CD4-positive, alpha-beta T cell treated with Interleukin-15 for 4 hours (primary cell): ENCODE results near the gene PIK3R1.
"Not testable (repeated sequence)": the region's sequence is repeated elsewhere in the genome, so short reads cannot be mapped to it uniquely, and the experiment has no call there.

Source experiments
- DNase-seq: peaks from one replicate; pipeline ENCODE4 v3.0.0-alpha.2; 2020; ENCODE audit warnings: low spot score

The PIK3R1 gene

DNA sequence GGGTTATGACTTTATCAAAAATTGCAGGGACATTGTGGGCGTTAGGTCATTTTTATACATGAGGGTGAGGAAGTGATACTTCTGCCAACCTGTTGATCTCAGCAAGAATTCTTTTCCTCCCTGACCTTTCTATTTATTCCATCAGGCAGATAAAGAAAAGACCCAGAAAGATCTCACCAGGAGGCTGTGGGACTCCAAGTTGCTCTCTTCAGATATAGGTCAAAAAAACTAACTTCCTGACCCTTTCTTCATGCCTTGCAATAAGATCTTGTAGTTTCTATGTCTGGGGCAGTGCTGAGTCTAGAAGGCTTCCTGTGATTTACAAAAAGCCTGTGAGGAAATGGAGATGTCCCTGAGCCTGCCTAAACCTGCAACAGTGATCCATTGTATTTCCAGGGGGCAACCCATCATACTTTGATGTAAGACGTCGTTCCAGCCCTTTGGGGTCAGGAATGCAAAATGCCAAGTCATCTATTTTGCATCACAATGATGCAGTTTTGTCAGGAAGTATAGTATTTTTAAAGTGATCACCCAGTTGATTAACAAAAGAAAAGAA lies 22.0 kb upstream of the PIK3R1 start:
- no peak for DNase-seq

DNA sequence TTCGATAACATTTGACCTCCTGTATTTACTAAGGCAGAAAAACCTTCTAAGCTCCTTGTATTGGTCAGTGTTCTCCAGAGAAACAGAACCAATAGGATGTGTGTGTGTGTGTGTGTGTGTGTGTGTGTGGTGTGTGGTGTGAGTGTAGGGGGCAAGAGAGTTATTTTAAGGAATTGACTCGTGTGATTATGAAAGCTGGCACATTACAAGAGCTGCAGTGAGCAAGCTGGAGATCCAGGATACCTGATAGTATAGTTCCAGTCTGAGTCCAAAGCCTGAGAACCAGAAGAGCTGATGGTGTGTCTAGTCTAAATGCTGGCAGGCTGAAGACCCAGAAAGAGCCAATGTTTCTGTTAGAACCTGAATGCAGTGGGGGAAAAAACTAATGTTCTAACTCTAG lies 21.2 kb upstream of the PIK3R1 start:
- no peak for DNase-seq

GRCh38 chr5:68195137-68195536 lies 20.4 kb upstream of the PIK3R1 start:
- DNase-seq = no peak

GRCh38 chr5:68196876-68197275 lies 18.7 kb upstream of the PIK3R1 start:
- no peak for DNase-seq

DNA sequence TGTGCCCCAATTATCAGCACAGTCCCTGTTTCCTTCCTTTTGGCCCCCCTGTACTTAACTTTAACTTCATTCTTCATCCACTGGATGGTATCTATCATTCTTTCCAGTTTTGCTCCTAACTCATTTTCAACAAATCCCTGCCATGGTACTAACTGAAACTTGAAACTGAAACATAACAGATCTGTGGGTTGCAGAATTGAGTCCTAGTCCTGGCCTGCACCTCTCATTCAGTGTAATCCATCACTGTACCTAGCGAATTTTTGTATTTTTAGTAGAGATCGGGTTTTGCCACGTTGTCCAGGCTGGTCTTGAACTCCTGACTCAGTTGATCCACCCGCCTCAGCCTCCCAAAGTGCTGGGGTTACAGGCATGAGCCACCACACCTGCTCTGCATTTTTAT lies 15.3 kb upstream of the PIK3R1 start:
- no peak for DNase-seq

DNA sequence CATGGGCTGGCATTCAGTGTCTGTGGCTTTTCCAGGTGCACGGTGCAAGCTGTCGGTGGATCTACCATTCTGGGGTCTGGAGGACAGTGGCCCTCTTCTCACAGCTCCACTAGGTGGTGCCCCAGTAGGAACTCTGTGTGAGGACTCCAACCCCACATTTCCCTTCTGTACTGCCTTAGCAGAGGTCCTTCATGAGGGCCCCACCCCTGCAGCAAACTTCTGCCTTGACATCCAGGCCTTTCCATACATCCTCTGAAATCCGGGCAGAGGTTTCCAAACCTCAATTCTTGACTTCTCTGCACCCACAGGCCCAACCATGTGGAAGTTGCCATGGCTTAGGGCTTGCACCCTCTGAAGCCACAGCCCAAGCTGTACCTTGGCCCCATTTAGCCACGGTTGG lies 4.9 kb upstream of the PIK3R1 start:
- not testable (repeated sequence) for DNase-seq

DNA sequence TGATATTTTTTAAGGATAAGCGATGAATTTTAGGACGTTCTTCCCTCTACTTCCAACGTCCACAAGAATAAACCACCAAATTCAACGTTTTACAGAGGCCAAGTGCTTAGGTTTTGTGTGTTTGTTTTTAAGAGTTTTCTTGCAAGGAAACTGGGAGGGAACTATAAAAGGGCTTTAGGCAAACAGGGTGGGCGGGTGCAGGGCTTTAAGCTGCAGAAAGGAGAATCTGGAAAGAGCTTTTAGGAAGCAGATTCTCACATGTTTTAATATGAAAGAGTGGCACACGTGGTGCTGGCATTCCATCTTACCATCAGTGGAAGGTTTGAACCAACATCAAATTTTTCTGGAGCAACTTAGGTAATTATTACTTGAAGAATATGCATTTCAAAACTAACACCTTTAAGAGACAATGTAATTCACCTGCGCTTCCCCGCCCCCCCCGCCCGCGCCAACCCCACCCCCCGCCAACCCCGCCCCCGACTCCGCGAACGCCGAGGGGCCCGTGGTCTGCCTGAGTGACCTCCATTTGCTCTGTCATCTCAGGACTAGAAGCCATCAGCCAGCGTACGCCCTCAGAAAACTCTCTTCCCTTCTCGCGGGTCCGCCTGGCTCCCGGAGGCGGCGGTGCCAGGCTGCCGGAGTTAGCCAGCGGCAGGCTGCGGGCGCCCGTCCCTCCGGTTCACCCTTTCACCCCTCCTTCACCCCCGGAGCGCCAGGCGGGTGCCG lies 911 bp upstream of the PIK3R1 start:
- no peak for DNase-seq

- no peak for DNase-seq
These were observed 315 bp downstream of the PIK3R1 start for GRCh38 chr5:68215898-68216244.

DNA sequence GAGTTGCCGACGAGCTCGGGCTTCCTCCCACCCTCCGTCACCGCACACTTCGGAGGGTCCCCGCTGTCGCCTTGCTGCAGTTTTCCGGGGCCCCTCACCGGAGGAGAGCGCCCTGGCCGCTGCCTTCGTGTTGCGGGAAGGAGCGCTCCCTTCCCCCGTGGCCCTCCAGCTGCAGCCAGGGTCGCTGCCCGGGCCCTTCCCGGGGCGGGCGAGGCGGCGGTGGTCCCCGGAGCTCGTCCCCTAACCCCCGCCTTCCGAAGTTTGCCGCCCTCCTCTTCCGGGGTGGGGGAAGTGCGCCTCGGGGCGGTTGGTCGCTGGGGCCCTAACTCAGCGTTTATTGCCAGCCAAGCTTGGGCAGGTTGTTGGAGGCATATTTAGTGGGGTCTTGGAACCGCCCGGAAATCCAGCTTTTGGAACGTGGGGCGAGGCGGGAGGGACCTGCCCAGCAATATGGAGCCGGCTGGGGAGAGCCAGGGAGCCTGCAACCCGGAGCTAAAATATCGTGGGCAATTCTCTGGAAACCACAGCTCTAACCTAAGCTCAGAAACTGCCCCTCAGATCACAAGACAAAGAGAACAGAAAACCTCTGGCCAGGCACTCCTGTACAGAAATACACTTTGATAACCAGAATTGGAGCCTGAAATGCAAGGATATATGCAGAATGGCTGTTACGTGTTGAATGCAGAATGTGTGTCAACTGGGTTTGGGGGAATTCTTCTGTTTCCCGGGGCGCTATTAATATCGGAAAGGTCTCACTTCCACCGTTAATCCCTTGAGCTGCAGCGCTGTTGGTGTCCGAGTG lies 890 bp downstream of the PIK3R1 start:
- peak; percentile 43 for DNase-seq

GRCh38 chr5:68217047-68217355 lies 1.4 kb downstream of the PIK3R1 start:
- no peak for DNase-seq

- no peak for DNase-seq
These were observed 2.0 kb downstream of the PIK3R1 start for GRCh38 chr5:68217528-68217927.

DNA sequence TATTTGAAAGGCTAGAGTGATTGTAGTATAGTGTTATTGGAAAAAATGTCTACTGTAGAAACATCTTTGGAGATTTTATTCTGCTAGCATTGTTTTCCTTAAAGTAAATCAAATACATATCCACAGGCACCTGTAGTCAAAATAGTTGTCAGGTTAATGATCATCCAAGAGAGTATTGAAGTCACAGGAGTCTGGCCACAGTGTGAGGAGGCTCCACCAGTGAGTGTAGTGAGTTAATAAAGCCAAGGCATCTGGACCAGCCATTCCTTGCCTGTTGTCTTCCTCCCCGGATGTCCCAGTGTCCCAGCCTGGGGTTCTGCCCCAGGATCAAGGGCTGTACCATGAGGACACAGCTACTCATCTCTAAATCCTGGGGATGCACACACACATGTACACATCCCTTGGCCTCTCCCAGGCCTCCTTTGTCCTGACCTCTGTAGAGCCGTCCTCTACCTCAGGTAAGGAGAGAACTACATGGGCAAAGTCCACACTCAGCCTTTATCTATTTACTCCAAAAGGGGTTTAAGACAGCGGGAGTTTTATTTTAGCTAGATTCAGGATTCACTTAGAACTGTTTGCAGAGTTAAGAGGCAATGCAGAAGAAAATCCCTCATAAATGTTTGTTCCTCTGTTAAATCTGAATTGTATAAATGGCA lies 3.7 kb downstream of the PIK3R1 start:
- no peak for DNase-seq

DNA sequence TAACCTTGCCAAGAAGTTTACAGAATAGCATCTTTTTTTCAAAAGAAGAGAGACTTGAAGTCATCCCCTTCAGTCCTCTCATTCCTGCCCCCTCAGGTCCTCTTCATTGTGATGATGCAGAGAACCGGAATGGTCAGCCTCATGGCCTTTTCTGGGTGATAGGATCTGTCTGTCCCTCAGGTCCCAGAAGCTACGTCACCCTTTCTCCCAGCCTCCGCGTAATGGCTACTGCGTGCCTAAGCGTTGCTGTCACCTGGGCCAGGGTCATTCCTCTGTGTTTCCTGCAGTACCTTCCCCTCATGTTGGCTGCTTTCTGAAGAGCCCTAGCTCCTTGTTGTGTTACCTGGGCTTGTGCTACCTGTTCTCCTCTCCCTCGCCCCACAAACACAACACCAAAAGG lies 4.7 kb downstream of the PIK3R1 start:
- no peak for DNase-seq

DNA sequence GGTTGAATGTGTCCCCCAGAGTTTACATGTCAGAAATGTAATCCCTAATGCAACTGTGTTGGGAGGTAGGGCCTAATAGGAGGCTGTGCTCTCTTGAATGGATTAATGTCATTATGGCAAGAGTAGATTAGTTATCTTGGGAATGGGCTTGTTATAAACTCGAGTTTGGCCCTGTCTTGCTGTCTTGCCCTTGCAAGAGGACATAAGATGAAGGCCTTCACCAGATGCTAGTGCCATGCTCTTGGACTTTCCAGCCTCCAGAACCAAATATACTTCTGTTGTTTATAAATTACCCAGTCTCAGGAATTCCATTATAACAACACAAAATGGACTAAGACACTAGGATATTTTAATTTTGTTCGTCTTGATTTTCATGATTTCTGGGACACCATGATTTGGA lies 5.4 kb downstream of the PIK3R1 start:
- no peak for DNase-seq

DNA sequence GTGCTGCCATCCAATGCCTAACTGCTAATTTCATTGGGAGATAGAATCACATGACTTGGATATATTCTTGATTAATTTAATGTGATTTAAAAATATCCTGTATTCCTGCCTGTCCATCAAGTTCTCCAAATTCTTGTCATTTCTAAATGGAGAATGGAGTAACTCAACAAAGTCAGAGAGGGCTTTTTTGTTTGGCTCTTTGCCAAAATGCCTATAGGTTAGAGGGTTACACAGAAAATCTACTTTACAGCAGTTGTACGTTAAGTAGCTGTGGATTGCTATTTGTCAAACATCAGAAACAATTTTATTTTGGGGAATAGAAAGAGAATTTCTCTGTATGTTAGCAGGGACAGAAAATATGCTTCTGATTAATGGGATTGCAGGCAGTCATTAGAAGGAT lies 5.9 kb downstream of the PIK3R1 start:
- DNase-seq = no peak

DNA sequence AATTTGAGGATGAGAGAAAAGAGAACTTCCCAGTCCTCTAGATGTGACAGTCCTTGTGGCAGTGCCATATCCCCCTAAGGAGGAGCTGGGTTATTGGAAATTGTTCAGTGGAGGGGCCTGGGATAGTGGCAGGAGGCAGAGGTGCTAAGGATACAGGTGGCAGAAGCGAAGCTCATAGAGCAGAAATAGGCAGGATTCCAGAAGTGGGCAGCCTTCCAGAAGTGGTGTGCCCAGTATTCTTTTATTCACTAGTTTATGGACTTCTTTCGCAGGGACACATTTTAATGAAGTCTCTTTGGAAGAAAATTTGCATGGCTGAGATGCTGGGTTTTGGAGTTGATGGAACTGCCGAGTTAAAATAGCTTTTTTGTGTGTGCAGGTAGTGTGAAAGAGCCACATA lies 6.8 kb downstream of the PIK3R1 start:
- DNase-seq = no peak

DNA sequence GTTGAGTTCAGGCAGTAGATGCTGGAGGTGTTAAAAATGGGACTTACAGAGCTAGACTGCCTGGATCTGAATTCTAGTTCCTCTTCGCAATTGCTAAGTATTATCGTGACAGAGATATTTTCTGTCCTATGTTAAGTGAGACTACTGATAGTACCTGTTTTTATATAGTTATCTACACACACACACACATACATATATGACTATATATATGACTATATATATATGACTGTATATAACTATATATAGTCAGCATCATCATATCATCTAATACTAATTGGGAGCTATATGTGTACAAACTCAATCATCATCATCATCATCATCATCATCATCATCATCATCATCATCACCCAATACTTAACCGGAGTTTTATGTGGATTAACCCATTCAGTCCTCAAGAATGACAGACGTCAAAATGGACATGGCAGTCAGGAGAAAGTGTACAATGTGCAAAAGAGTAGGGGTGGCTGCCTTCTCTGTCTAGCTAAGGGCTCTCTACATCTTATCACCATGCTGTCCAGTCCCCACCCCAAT lies 7.3 kb downstream of the PIK3R1 start:
- no peak for DNase-seq

DNA sequence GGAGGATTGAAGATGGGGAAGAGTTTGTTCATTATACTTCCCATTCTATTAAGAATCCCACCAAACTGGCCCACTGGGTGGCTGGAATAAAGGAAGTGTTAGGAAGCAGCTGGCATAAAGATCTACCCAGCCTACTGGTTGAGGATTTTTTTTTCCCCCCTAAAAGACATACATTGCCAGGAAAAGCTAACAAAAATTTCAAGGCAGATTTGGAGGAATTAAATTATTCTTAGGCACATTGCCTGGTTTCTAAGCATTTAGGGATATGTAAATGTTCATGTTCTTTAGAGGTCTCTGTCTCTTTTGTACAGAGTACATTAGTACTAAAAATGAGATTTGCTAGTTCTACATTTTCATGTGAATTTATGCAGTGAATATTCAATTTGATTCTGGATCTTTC lies 8.3 kb downstream of the PIK3R1 start:
- no peak for DNase-seq

GRCh38 chr5:68224509-68225187 lies 9.1 kb downstream of the PIK3R1 start:
- DNase-seq = no peak

- DNase-seq = no peak
These were observed 9.8 kb downstream of the PIK3R1 start for GRCh38 chr5:68225188-68225910.

DNA sequence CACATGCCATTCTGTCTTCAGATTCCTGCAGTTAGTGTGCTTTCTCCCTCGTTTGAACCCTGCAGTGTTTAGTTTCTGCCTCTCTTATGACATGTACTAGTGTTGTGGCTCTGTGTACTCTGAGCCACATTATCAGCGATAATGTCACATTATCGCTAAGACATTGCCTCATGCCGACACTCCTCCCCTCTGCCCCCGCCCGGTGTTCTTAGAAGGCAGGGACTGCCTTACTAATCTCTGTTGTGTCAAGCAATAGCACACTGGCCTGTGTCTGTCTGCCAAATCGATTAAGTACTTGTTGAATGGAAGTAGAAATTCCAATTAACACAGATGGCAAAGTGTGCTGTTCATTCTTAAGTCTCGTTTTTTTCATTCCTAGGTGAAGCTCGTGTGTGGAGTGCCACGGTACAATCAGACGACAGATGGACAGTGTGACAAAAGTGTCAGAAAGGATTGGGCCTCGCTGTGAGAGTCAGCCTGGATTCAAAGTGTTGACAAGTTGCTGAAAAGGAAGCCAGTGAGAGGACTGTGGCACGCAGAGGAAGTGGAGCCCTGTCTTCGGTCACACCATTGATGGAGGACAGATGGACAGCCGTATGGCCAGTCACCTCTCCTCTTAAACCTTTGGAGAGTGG lies 10.5 kb downstream of the PIK3R1 start:
- no peak for DNase-seq
